GM18870 (cell line): Measurements from ENCODE around the gene SLC44A1.

Source experiments
- ATAC-seq: cut with Tn5 transposase; IDR thresholded peaks from one replicate; pipeline ENCODE4 v1.9.1; 2021; ENCODE audit warnings: moderate library complexity; ENCODE audit not compliant: unreplicated experiment

SLC44A1 gene

DNA sequence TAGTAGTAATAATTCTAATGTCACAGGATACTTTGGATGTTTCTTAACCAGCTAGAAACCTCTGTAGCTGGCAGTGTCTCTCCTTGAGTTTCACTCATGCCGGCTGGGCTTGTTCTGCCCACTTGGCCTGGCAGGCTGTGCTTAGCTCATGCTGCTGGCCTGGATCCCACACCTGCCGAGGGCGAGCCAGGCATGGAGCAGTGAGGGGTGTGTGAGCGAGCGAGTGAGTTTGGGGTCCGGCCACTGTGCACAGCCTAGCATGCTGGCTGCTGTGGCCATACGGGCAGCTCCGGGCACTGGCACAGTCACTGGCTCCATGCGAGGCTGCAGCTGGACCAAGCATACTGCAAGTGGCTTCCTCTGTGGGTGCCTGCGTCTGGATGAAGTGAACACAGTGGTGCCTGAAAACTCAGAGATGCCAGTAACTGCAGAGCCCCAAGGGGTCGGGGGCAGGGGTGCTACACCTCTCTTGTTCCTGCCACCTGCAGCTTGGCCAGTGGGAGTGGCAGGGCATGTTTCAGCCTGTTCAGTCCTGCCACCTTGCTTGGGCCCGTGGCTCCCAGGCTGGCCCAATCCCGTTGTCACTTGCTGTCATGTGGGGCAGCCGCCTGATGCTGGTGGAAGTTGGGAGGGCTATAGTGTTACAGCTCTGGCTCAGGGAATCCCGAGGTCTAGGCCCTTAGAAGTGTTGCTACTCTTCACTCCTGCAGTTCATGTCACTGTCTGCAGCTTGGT lies 213.3 kb downstream of the SLC44A1 start:
- ATAC-seq: no peak

DNA sequence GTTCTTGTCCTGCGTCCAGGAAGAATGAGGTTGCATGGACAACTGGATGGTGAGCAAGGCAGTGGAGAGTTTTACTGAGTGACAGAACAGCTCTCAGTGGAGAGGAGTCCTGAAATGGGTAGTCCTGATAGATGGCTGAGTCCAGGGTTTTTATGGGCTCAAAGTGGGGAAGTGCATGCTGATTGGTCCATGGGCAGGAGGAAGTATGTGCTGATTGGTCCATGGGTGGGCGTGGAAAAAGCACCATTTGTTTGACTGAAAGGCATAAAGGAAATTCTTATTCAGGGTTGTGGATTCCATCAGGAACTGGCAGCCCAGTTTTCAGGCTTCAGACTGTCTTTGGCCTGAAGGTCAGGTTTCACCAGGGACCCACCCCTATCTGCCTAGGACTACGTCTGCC lies 214.0 kb downstream of the SLC44A1 start:
- no peak for ATAC-seq

- ATAC-seq: no peak
Observed at GRCh38 chr9:105459336-105459735, 214.9 kb downstream of the SLC44A1 start.

DNA sequence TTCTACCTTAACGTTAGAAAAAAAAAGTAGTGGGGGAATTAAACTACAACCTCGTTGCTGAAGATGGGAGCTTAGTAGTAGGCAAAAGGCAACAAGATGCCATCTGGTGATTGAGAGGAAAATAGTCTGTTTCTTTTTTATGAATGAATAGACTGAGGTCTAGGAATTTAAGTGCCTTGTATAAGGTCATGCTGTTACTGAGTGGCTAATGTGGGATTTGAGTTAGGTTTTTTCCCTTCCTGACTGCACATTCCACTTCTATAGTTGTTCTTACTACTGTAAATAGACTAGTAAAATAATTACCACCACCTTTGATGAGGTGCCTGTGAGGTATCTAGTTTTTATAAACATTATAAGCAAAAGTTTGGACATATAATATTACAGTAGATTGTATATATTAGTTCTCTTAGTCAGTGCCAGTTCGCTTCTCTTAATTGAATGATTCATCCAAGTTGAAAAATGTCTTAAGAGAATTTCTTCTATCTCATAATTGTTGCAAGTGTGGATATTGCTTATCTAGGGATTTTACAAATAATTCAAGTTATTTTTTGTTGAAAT lies 222.5 kb downstream of the SLC44A1 start:
- ATAC-seq: no peak

GRCh38 chr9:105468875-105469274 lies 224.4 kb downstream of the SLC44A1 start:
- no peak for ATAC-seq

DNA sequence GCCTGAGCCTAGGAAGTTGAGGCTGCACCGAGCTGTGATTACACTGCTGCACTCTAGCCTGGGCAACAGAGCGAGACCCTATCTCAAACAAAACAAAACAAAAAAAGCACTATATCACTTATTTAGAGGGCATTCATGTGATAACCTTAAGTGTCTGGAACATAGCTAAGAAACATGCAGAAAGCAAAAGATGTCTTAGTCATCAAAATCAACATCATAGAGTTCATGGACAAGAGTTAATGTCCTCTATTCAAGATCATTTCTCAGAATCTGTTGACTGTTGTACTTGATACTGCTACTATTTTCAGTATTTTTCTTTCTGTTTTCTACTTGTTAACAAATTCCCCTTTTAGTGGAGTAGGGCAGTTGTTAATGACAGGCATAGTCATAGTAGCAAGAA lies 228.8 kb downstream of the SLC44A1 start:
- no peak for ATAC-seq

DNA sequence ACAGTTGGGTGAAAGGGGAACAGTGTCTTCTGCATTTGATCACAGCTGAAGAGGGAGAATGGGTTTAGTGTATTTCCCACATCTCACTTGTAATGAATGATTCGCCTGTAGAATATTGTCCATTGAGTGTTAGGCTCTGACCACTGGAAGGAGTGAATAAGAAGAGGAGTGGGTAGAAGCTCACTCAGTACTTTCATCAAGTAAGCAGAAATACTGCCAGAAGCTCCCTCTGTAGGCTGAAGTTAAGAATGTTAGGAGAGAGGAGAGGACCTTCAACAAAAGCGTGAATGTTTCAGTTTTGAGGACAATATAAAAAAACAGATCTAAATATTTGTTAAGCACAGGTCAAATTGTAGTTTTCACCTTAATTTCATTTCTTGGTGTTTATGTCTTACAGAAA lies 230.9 kb downstream of the SLC44A1 start:
- no peak for ATAC-seq

DNA sequence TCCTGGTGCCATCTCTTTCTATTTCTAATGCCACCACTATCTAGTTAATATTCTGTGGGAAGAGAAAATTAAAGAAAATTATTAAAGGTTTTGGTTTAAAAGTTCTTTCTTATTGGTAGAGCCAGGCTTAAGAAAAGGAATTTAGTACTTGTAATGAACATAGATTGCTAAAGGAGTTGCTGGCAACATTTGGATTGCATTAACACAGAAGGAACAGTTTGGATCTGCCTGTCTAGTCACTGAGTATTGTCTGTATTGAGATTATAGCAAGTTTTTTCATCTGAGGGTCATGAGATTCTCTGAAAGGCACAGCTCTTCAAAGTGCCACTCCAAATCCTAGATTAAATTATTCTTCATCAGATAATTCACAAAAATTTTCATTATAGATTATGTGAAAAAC lies 235.4 kb downstream of the SLC44A1 start:
- no peak for ATAC-seq

DNA sequence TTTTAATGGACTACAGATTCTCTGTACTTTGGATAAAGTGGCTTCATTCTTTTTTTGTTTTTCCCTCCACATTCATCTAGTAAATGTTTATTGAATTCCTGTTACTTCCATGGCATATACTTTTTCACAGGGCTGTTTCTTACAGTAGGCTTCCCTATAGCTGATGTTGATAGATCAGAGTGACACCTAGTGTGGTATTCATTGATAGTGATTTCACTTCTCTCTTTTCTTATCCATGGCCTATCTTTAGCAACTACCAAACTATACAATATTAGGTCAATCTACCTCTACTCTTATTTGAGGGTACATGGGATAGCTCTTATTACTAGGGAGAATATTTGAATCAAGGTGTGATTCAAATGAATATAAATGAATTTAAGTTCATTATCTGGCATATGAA lies 239.2 kb downstream of the SLC44A1 start:
- ATAC-seq: peak; percentile 89

GRCh38 chr9:105484226-105484625 lies 239.8 kb downstream of the SLC44A1 start:
- ATAC-seq: no peak

GRCh38 chr9:105485131-105485530 lies 240.7 kb downstream of the SLC44A1 start:
- ATAC-seq: no peak
